Neural progenitor cell (in vitro differentiated cells): ENCODE measurements around the gene SMIM11. TPM values are rescaled to one million over a fixed set of nuclear protein-coding genes. Genes with fewer than 3 reads are reported as not detected.

Experiments used
- DNase-seq: peaks from one replicate; pipeline ENCODE4 v3.0.0-alpha.2; 2016; ENCODE audit warnings: low spot score
- H2AFZ ChIP-seq: fragments of 200-600 bp; sonication (generic); replicated peaks from 2 replicates; pipeline ENCODE4 v1.6.1; 2016; ENCODE audit warnings: antibody characterized with exemption
- H3F3A ChIP-seq: fragments of 200-600 bp; sonication (generic); 2 replicates; pipeline ENCODE4 v1.6.1; 2016; ENCODE audit warnings: antibody characterized with exemption, low read depth
- H3K27ac ChIP-seq: fragments of 200-600 bp; sonication (generic); 2 replicates; pipeline ENCODE4 v1.5.1; 2016; ENCODE audit warnings: mild to moderate bottlenecking
- H3K27me3 ChIP-seq: fragments of 200-600 bp; sonication (generic); 2 replicates; pipeline ENCODE4 v1.6.1; 2016; ENCODE audit warnings: mild to moderate bottlenecking, moderate library complexity
- H3K36me3 ChIP-seq: fragments of 200-600 bp; sonication (generic); 2 replicates; pipeline ENCODE4 v1.5.1; 2016
- H3K4me1 ChIP-seq: fragments of 200-600 bp; sonication (generic); 2 replicates; pipeline ENCODE4 v1.6.1; 2016; ENCODE audit warnings: mixed run types
- H3K4me2 ChIP-seq: fragments of 200-600 bp; sonication (generic); 2 replicates; pipeline ENCODE4 v1.6.1; 2016
- H3K4me3 ChIP-seq: fragments of 200-600 bp; sonication (generic); 2 replicates; pipeline ENCODE4 v1.5.1; 2016
- H3K79me2 ChIP-seq: fragments of 200-600 bp; sonication (generic); 2 replicates; pipeline ENCODE4 v1.6.1; 2016; ENCODE audit warnings: low read depth
- H3K9ac ChIP-seq: fragments of 200-600 bp; sonication (generic); 2 replicates; pipeline ENCODE4 v1.6.1; 2016
- H3K9me3 ChIP-seq: fragments of 200-600 bp; sonication (generic); 2 replicates; pipeline ENCODE4 v1.5.1; 2016; ENCODE audit warnings: low read depth
- H4K20me1 ChIP-seq: fragments of 200-600 bp; sonication (generic); 2 replicates; pipeline ENCODE4 v1.6.1; 2016; ENCODE audit warnings: low read depth
- H3K27ac Mint-ChIP-seq: 3 replicates; pipeline ENCODE4 v1.8.0; 2021; ENCODE audit warnings: mixed read lengths
- H3K27me3 Mint-ChIP-seq: 2 replicates; pipeline ENCODE4 v1.8.0; 2022; ENCODE audit warnings: low read depth, mild to moderate bottlenecking, inconsistent platforms, moderate library complexity, mixed read lengths; ENCODE audit not compliant: insufficient read depth
- H3K36me3 Mint-ChIP-seq: 3 replicates; pipeline ENCODE4 v1.8.0; 2021; ENCODE audit warnings: mixed read lengths
- H3K4me1 Mint-ChIP-seq: 3 replicates; pipeline ENCODE4 v1.8.0; 2021; ENCODE audit warnings: mixed read lengths
- H3K4me3 Mint-ChIP-seq: 3 replicates; pipeline ENCODE4 v1.8.0; 2021; ENCODE audit warnings: mild to moderate bottlenecking, moderate library complexity, mixed read lengths
- H3K9me3 Mint-ChIP-seq: 3 replicates; pipeline ENCODE4 v1.8.0; 2020; ENCODE audit warnings: mixed read lengths
- EZH2 ChIP-seq: fragments of 200-600 bp; sonication (generic); IDR thresholded peaks from 2 replicates; pipeline ENCODE4 v1.6.1; 2017; ENCODE audit warnings: antibody characterized with exemption, mild to moderate bottlenecking, moderate library complexity
- EZH2phosphoT487 ChIP-seq: fragments of 200-600 bp; sonication (generic); IDR thresholded peaks from 2 replicates; pipeline ENCODE4 v1.6.1; 2017; ENCODE audit warnings: antibody characterized with exemption
- total RNA-seq: library from RNA; depleted of rRNA; stranded (reverse); fragments of >200 nt; gene quantifications from 2 replicates; pipeline ENCODE4 v1.2.3, GENCODE V29; 2015; ENCODE audit warnings: low replicate concordance
- TF ChIP-seq, protein P1 (sequence below): fragments of 200-600 bp; sonication (generic); IDR thresholded peaks from 2 replicates; pipeline ENCODE4 v1.5.1; 2017; ENCODE audit warnings: antibody characterized with exemption, mild to moderate bottlenecking

Gene SMIM11
- total RNA-seq, 1 donor from 2014 or later: 4.8 TPM

DNA sequence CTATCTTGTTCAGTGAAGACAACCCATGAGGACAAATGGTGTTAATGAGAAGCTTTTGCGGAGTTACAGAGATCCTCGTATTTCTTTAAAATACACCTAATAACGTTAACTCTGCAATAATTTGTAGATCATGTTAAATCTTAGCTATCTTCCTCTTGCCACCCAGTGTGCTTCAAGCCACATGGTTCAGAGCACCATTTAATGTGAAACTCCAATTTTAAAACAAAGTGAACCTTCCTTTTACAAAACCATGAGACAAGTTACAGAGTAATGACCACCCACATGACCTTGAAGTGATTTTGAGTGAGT is 13.2 kb upstream of the SMIM11 start:
- H3K9ac ChIP-seq: no peak overlapping the region
- H3K27ac ChIP-seq: no peak overlapping the region
- Mint-ChIP-seq H3K27ac (no peak overlapping the region), H3K4me1 (peaks cover 12% of the 10 kb centered on the region), H3K27me3 (no peaks in the 10 kb centered on the region), H3K36me3 (no peaks in the 10 kb centered on the region), H3K4me3 (no peak overlapping the region), H3K9me3 (peaks cover 4% of the 10 kb centered on the region)
- H4K20me1 ChIP-seq: no peaks in the 10 kb centered on the region
- DNase-seq: no peak
- TF ChIP-seq, protein P1, sequence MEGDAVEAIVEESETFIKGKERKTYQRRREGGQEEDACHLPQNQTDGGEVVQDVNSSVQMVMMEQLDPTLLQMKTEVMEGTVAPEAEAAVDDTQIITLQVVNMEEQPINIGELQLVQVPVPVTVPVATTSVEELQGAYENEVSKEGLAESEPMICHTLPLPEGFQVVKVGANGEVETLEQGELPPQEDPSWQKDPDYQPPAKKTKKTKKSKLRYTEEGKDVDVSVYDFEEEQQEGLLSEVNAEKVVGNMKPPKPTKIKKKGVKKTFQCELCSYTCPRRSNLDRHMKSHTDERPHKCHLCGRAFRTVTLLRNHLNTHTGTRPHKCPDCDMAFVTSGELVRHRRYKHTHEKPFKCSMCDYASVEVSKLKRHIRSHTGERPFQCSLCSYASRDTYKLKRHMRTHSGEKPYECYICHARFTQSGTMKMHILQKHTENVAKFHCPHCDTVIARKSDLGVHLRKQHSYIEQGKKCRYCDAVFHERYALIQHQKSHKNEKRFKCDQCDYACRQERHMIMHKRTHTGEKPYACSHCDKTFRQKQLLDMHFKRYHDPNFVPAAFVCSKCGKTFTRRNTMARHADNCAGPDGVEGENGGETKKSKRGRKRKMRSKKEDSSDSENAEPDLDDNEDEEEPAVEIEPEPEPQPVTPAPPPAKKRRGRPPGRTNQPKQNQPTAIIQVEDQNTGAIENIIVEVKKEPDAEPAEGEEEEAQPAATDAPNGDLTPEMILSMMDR: no peak
- no peak for TF ChIP-seq EZH2
- TF ChIP-seq EZH2phosphoT487: no peak
- no peak overlapping the region for H3K4me2 ChIP-seq
- no peaks in the 10 kb centered on the region for H3K36me3 ChIP-seq
- H3F3A ChIP-seq: peaks cover 14% of the 10 kb centered on the region
- H3K79me2 ChIP-seq: no peaks in the 10 kb centered on the region
- H3K27me3 ChIP-seq: no peaks in the 10 kb centered on the region
- no peak overlapping the region for H3K4me3 ChIP-seq
- H2AFZ ChIP-seq: no peak overlapping the region
- no peaks in the 10 kb centered on the region for H3K9me3 ChIP-seq
- H3K4me1 ChIP-seq: peaks cover 15% of the 10 kb centered on the region

DNA sequence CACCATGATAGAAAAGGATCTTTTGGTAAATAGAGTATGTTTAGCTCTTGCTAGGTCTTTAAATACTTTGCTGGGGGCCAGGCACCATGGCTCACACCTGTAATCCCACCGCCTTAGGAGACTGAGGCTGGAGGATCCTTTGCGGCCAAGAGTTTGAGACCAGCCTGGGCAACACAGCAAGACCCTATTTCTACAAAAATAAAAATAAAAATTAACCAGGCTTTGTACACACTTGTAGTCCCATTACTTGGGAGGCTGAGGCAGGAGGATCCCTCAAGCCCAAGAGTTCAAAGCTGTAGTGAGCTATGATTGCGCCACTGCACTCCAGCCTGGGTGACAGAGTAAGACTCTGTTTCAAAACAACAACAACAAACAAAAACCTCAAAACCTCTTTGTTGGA is 12.6 kb upstream of the SMIM11 start:
- Histone ChIP-seq H3K79me2 (no peaks in the 10 kb centered on the region), H3K9me3 (no peaks in the 10 kb centered on the region), H3F3A (peaks cover 16% of the 10 kb centered on the region), H3K9ac (no peak overlapping the region), H3K27ac (no peak overlapping the region), H4K20me1 (no peaks in the 10 kb centered on the region), H3K36me3 (no peaks in the 10 kb centered on the region), H3K4me3 (no peak overlapping the region), H3K4me2 (no peak overlapping the region), H3K27me3 (no peaks in the 10 kb centered on the region), H2AFZ (no peak overlapping the region), H3K4me1 (peaks cover 19% of the 10 kb centered on the region)
- Mint-ChIP-seq H3K36me3 (no peaks in the 10 kb centered on the region), H3K27ac (no peak overlapping the region), H3K4me1 (peaks cover 16% of the 10 kb centered on the region), H3K4me3 (no peak overlapping the region), H3K9me3 (peaks cover 4% of the 10 kb centered on the region), H3K27me3 (peaks cover 2% of the 10 kb centered on the region)
- DNase-seq: no peak
- TF ChIP-seq EZH2phosphoT487 (no peak), EZH2 (no peak)
- TF ChIP-seq, protein P1: no peak

DNA sequence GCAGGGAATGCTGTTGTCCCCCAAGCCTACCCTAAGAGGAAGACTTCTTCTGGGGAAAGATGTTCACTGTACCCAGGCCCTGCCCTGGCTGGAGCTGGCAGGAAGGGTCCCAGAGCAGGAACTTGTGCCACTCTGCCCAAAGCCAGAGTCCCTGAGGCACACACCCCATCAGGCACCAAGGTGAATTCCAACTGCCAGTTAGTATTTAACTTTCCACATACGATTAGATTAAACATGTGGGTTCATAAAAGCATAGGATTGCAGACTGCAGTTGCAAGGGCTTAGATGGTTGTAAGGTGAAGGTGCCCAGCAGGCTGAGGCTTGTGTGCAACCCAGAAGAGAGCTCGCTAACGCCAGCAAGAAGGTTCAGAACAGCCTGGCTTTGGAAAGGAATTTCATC is 11.6 kb upstream of the SMIM11 start, which contains the start of gene KCNE2:
KCNE2 (plus strand) TSS at position 274 of the 400 bp plus-strand sequence. CDS start 6,473 bp downstream, outside the sequence.
- Histone ChIP-seq H2AFZ (no peak within 1 kb of the TSS), H3K27ac (no peak within 1 kb of the TSS), H3K4me1 (peaks cover 22% of the 10 kb centered on the region), H4K20me1 (no peaks in the 10 kb centered on the region), H3K4me3 (no peak within 1 kb of the TSS), H3K4me2 (no peak within 1 kb of the TSS), H3K9ac (no peak within 1 kb of the TSS), H3F3A (peaks cover 16% of the 10 kb centered on the region), H3K36me3 (no peaks in the 10 kb centered on the region), H3K9me3 (no peaks in the 10 kb centered on the region), H3K27me3 (no peaks in the 10 kb centered on the region), H3K79me2 (no peaks in the 10 kb centered on the region)
- Mint-ChIP-seq H3K9me3 (peaks cover 2% of the 10 kb centered on the region), H3K4me3 (no peak within 1 kb of the TSS), H3K36me3 (no peaks in the 10 kb centered on the region), H3K27me3 (peaks cover 2% of the 10 kb centered on the region), H3K27ac (no peak within 1 kb of the TSS), H3K4me1 (peaks cover 19% of the 10 kb centered on the region)
- no peak for DNase-seq
- TF ChIP-seq EZH2 (no peak), EZH2phosphoT487 (no peak)
- TF ChIP-seq, protein P1: no peak
